ENCODE data around the gene ANKRD10.

The ANKRD10 gene

GRCh38 chr13:110829486-110829885, 85.4 kb downstream of the ANKRD10 start:
- CTCF ChIA-PET = no interaction called here
- Histone ChIP-seq H3K4me3 (ENCODE audit: low read depth, low read length) (no peak overlapping the region), H3K36me3 (ENCODE audit: control insufficient read depth in 2 of 2, insufficient read depth in 1 of 2, low read length in 2 of 2) (no peaks in the 10 kb centered on the region), H3K9me3 (ENCODE audit: control insufficient read depth, insufficient read depth, low read depth, low read length) (no peaks in the 10 kb centered on the region), H3K27ac (ENCODE audit: extremely low read depth, low read depth, low read length) (no peak overlapping the region), H3K4me1 (ENCODE audit: control insufficient read depth, insufficient read depth, low read length) (no peaks in the 10 kb centered on the region)
- TF ChIP-seq ZNF266 (tag by site-specific recombination; IDR thresholded peaks at IDR 0.05; ENCODE audit: low read depth) (no peak), ZNF48 (tag by site-specific recombination; IDR thresholded peaks at IDR 0.05) (no peak), ZNF202 (tag by site-specific recombination; IDR thresholded peaks at IDR 0.05; ENCODE audit: borderline replicate concordance) (no peak), ZNF366 (tag by site-specific recombination; conservative IDR thresholded peaks at IDR 0.05) (no peak), ZNF239 (tag by site-specific recombination; IDR thresholded peaks at IDR 0.05) (no peak), KLF16 (tag by site-specific recombination; IDR thresholded peaks at IDR 0.05) (no peak), RBAK (tag by site-specific recombination; IDR thresholded peaks at IDR 0.05) (no peak), ZBTB6 (tag by site-specific recombination; IDR thresholded peaks at IDR 0.05) (no peak), HOXD13 (CRISPR knock-in tag; IDR thresholded peaks at IDR 0.05; ENCODE audit: borderline replicate concordance) (no peak), GLIS1 (tag by site-specific recombination; IDR thresholded peaks at IDR 0.05) (no peak), BCL11A (tag by site-specific recombination; IDR thresholded peaks at IDR 0.05; ENCODE audit: low read depth) (no peak), ZNF24 (tag by site-specific recombination; IDR thresholded peaks at IDR 0.05) (no peak), MEIS1 (CRISPR knock-in tag; IDR thresholded peaks at IDR 0.05; ENCODE audit: borderline replicate concordance) (no peak), ZNF621 (tag by site-specific recombination; IDR thresholded peaks at IDR 0.05) (no peak), ZNF639 (tag by site-specific recombination; IDR thresholded peaks at IDR 0.05) (no peak), PATZ1 (tag by site-specific recombination; IDR thresholded peaks at IDR 0.05) (no peak)
- POLR2A ChIA-PET = no interaction called here

- H3K9me3 ChIP-seq (ENCODE audit: control insufficient read depth, insufficient read depth, low read depth, low read length) = no peaks in the 10 kb centered on the region
- CTCF ChIA-PET = interaction anchor here (0.9 kb wide), 1 partner anchor 30 kb away, joined by 4 read pairs; no protein-coding TSS in a partner anchor
- POLR2A ChIA-PET = no interaction called here
- no peaks in the 10 kb centered on the region for H3K4me1 ChIP-seq (ENCODE audit: control insufficient read depth, insufficient read depth, low read length)
- TF ChIP-seq ZNF354C (tag by site-specific recombination; IDR thresholded peaks at IDR 0.05; ENCODE audit: borderline replicate concordance, low read depth) (no peak), ZNF518A (tag by site-specific recombination; conservative IDR thresholded peaks at IDR 0.05; ENCODE audit: low read depth) (no peak), ZNF600 (tag by site-specific recombination; IDR thresholded peaks at IDR 0.05) (no peak), ZFP37 (tag by site-specific recombination; IDR thresholded peaks at IDR 0.05) (no peak)
- no peak overlapping the region for H3K4me3 ChIP-seq (ENCODE audit: low read depth, low read length)
- H3K27ac ChIP-seq (ENCODE audit: extremely low read depth, low read depth, low read length) = no peak overlapping the region
- H3K36me3 ChIP-seq (ENCODE audit: control insufficient read depth in 2 of 2, insufficient read depth in 1 of 2, low read length in 2 of 2) = no peaks in the 10 kb centered on the region
Observed at GRCh38 chr13:110828705-110829104, 86.2 kb downstream of the ANKRD10 start.

All from HEK293 (cell line).